Hepatocyte (in vitro differentiated cells): ENCODE measurements around the gene NSMF.

Experiments
- EZH2 ChIP-seq: fragments of 200-600 bp; sonication (generic); IDR thresholded peaks from 2 replicates; pipeline ENCODE4 v1.6.1; 2016; ENCODE audit warnings: antibody characterized with exemption, mild to moderate bottlenecking, borderline replicate concordance
- EZH2phosphoT487 ChIP-seq: fragments of 200-600 bp; sonication (generic); IDR thresholded peaks from one replicate; pipeline ENCODE4 v1.6.1; 2018; ENCODE audit warnings: antibody characterized with exemption, mild to moderate bottlenecking, low read depth, moderate library complexity; ENCODE audit not compliant: unreplicated experiment, severe bottlenecking
- TF ChIP-seq, protein P1 (sequence below): fragments of 200-600 bp; sonication (generic); IDR thresholded peaks from 2 replicates; pipeline ENCODE4 v1.5.1; 2016; ENCODE audit warnings: antibody characterized with exemption, mild to moderate bottlenecking; ENCODE audit not compliant: poor library complexity

DNA sequence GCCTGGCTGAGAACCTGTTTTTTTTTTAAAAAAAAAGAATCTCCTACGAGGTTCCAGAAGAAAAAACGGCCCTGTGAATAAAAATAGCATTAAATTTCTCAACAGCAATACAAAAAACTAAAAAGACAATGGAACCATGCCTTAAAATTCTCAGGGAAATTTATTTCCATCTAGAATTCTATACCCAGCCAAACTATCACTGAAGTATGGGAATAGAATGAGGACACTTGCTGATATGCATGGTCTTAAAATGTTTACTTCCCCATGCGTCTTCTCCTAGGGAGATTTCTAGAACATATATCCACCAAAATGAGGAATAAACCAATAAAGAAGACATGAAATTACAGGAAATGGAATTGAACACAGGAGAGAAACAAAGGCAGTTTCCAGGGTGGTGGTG, 16.5 kb upstream of the NSMF start:
- TF ChIP-seq, protein P1, sequence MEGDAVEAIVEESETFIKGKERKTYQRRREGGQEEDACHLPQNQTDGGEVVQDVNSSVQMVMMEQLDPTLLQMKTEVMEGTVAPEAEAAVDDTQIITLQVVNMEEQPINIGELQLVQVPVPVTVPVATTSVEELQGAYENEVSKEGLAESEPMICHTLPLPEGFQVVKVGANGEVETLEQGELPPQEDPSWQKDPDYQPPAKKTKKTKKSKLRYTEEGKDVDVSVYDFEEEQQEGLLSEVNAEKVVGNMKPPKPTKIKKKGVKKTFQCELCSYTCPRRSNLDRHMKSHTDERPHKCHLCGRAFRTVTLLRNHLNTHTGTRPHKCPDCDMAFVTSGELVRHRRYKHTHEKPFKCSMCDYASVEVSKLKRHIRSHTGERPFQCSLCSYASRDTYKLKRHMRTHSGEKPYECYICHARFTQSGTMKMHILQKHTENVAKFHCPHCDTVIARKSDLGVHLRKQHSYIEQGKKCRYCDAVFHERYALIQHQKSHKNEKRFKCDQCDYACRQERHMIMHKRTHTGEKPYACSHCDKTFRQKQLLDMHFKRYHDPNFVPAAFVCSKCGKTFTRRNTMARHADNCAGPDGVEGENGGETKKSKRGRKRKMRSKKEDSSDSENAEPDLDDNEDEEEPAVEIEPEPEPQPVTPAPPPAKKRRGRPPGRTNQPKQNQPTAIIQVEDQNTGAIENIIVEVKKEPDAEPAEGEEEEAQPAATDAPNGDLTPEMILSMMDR = no peak
- TF ChIP-seq EZH2 (no peak), EZH2phosphoT487 (no peak)
